ENCODE data around the gene PLXNA2.
A peak's percentile ranks its signal among the peaks of the same experiment; 100 is the strongest.

PLXNA2 gene

GRCh38 chr1:208083016-208083714, 161.0 kb downstream of the PLXNA2 start:
- DNase-seq: peak; percentile 88

DNA sequence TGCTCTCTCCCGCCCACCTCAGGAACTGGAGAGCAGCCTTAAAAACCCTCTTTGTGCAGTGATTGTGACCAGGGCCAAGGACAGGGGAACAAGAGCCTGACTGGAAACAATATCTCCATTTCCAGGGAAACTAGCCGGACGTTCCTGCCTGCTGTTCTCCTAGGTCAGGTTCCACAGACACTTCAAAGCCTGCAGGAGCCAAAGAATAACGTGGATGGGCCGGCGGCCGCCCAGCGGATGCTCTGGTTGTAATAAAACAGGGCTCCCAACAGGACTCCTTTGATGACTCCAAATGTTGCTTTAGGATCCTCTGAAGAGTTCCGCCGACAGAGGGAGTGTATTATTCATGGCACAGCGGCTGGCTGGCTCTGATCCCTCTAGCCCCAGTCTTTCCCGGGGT, 162.2 kb downstream of the PLXNA2 start:
- no peak for DNase-seq

- DNase-seq: no peak
These were observed 163.5 kb downstream of the PLXNA2 start for GRCh38 chr1:208080396-208081286.

DNA sequence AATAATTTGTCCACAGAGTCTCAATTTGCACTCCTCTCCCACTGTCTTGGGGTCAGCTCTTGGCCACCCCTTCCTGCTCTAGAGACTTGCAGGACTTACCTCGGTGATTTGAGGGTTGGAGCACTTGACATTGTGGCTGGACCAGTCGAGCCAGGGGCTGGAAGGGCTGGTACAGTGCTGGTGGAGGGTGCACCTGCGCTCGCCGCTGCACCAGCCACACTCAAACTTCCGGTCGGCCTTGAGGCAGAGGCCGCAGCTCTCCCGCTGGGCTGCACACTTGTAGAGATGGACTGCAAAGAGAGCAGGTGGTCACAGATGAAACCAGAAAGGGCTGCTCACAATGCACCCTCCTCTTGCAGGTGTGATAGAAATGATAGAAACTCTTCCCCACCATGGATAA, 165.0 kb downstream of the PLXNA2 start:
- no peak for DNase-seq

DNA sequence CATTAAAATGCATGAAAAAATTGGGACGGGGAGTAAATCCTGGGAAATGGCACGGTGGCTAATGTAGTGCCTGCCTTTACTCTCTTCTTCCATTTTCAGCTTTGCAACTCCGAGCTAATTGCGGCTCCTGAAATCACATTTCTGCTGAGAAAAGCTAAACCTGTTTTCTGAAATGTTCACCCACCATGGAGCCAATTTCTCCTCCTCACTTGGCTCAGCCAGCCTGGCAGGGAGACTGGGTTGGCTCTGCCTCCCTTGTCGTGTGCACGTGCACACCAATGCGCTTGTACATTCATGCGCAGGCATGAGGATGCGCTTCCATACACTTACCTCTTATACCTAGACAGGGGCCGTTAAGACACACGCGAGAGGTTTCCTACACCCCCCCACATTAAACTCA, 165.4 kb downstream of the PLXNA2 start:
- DNase-seq: no peak

GRCh38 chr1:208077232-208078075, 166.7 kb downstream of the PLXNA2 start:
- DNase-seq: peak; percentile 84

- no peak for DNase-seq
These were observed 169.8 kb downstream of the PLXNA2 start for GRCh38 chr1:208074353-208074752.

- peak; percentile 52 for DNase-seq
These were observed 172.7 kb downstream of the PLXNA2 start for GRCh38 chr1:208071435-208072031.

GRCh38 chr1:208069908-208070307, 174.3 kb downstream of the PLXNA2 start:
- DNase-seq: no peak

DNA sequence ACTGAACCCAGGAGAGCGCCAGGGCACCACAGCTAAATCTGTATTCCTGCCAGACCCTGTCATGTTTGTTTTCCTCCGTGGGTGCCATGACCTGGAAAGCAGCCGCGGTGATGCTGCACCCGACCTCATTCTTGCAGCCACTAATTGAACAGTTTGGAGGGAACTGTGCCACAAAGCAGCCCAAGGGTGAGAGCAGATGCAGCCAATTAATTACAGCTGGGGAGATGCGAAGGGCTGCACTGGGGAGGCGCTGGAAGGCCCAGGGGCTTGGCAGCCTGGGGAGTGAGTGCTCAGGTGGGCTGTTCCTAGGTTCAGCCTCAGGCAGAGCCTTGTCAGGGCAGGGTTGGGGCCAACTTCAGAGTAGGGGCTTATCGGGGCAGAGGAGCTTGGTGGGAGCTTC, 174.9 kb downstream of the PLXNA2 start:
- DNase-seq: peak; percentile 94

- no peak for DNase-seq
These were observed 175.3 kb downstream of the PLXNA2 start for GRCh38 chr1:208068908-208069307.

GRCh38 chr1:208068407-208068806, 175.8 kb downstream of the PLXNA2 start:
- DNase-seq: peak; percentile 74

DNA sequence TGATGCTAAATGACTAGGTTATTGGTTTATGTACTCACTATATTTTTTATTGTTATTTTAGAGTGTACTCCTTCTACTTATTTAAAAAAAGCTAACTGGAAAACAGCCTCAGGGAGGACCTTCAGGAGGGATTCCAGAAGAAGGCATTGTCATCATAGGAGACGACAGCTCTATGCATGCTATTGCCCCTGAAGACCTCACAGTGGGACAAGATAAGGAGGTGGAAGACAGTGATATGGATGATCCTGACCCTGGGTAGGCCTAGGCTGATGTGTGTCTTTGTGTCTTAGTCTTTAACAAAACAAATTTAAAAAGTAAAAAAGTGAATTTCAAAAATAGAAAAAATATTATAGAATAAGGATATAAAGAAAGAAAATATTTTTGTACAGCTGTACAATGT, 177.6 kb downstream of the PLXNA2 start:
- DNase-seq: no peak

DNA sequence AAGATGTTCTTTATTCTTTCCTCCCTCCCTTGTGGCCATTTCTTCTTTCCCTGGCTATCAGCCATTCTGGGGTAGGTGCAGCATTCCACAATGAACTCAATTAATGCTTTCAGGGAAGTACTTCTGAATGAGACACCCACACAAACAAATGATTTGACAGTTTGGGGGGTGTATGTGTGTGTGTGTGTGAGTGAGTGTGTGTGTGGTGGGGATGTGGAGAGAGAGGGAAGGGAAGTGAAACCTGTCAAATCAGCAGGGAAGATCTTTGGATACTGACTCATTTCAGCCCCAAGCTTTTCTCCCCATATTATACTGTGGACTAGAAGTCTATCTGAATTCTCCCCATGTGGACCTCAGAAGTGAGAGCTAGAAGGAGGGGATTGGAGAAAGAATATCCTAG, 178.3 kb downstream of the PLXNA2 start:
- no peak for DNase-seq

- no peak for DNase-seq
These were observed 182.6 kb downstream of the PLXNA2 start for GRCh38 chr1:208061632-208062031.

DNA sequence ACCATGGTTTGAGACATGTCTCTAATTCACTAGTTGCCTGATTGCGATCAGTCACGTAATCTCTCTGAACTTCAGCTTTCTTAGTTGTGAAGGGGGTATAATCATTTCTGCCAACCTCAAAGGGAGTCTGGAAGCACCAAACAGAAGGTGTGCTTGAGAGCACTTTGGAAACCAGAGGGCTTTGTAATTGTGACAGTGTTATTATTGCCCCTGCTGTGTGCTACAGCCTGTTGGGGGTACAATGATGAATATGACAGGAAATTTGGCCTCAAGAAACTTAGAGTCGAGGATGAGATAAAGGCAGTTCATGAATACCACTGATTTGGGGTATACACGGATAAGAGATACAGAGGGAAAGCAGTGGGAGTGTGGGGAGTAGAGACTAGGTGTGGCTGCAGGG, 183.1 kb downstream of the PLXNA2 start:
- DNase-seq: no peak

DNA sequence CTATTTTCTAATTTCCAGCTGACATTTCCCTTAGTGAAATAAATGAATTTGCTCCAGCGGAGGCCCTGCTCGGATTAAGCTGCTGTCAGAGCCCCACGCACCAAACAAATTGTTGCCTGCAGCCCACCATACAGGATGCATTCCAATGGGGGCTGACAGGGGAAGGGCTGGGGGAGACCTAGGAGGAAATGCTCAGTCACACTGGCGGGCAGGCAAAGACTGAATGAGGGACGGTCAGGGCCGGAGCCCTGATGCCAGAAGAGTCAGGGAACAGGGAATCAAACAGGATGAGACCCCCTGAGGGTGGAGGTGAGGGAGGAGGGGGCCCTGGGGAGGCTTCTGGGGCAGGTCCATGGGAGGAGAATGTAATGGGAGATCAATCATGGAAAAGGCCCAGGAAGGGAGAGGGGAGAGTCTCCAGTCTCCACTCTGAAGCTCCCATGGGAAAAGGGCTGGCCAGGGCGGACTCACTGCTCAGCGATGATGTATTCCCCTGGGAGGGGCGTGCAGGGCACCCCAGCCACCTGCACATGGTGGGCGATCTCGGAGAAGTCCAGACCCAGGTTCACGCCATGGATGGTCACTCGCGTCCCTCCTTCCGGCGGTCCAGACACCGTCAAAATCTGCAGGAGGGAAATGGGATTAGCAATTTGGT, 183.8 kb downstream of the PLXNA2 start:
- DNase-seq: no peak

GRCh38 chr1:208059409-208060001, 184.7 kb downstream of the PLXNA2 start:
- no peak for DNase-seq

DNA sequence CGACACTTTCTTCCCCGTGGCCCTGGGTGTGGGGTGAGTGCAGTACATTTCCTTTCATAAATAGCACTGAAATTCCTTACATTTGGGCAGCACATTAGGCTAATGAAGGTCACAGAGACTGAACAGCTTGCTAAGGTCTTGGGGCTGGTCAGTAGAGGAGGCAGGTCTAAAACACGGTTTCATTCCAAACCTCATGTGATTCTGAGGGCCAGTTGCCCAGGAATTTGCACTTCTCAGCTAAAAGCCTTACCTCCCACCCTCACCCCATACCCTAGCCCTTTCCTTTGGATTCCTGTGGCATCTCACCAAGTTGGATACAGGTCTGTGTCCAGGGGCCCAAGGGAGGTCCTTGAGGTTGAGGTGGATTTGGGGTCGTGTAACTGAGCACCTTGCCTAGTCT, 185.4 kb downstream of the PLXNA2 start:
- DNase-seq: no peak

- no peak for DNase-seq
These were observed 185.9 kb downstream of the PLXNA2 start for GRCh38 chr1:208058267-208058666.

GRCh38 chr1:208057056-208057455, 187.1 kb downstream of the PLXNA2 start:
- DNase-seq: no peak

GRCh38 chr1:208055535-208055934, 188.6 kb downstream of the PLXNA2 start:
- no peak for DNase-seq

Measured in retina (tissue), 1 donor.